ENCODE results near the gene CCL24.

DNA sequence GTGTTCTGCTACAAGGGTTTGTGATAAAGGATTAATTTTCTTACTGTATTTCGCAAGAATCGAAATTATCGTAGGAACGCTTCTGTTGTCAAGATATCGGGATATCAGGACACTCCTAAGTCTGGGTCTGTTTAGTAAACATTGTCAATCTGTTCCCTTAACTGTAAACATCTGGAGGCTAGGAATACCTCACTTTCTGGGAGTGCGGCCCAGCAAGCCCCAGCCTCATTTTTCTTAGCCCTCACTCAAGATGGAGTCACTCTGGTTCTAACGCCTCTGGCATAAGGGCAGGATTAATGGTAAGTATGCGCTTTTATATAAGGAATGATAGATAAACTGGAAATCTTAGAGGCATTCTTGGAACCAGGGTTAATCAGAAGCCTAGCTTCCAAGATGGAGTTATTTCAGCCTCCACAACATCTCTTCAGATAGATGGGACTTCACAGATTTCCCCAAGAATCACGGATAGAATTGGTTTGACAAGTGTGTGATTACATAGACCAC lies 30.1 kb upstream of the CCL24 start:
- TF ChIP-seq, protein P1, sequence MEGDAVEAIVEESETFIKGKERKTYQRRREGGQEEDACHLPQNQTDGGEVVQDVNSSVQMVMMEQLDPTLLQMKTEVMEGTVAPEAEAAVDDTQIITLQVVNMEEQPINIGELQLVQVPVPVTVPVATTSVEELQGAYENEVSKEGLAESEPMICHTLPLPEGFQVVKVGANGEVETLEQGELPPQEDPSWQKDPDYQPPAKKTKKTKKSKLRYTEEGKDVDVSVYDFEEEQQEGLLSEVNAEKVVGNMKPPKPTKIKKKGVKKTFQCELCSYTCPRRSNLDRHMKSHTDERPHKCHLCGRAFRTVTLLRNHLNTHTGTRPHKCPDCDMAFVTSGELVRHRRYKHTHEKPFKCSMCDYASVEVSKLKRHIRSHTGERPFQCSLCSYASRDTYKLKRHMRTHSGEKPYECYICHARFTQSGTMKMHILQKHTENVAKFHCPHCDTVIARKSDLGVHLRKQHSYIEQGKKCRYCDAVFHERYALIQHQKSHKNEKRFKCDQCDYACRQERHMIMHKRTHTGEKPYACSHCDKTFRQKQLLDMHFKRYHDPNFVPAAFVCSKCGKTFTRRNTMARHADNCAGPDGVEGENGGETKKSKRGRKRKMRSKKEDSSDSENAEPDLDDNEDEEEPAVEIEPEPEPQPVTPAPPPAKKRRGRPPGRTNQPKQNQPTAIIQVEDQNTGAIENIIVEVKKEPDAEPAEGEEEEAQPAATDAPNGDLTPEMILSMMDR (conservative IDR thresholded peaks at IDR 0.05; ENCODE audit: low read length), result no peak
- TF ChIP-seq EZH2phosphoT487 (IDR thresholded peaks at IDR 0.05; ENCODE audit: borderline replicate concordance, low read depth, low read length), result no peak
